ENCODE results near the gene VRTN. TPM values are rescaled to one million over a fixed set of nuclear protein-coding genes. Genes with fewer than 3 reads are reported as not detected.
"Not testable (repeated sequence)": the region's sequence is repeated elsewhere in the genome, so short reads cannot be mapped to it uniquely, and the experiment has no call there.

The VRTN gene
- total RNA-seq, 2 experiments from 2014 or later = not detected

GRCh38 chr14:74326369-74327152, 21.7 kb upstream of the VRTN start:
- Mint-ChIP-seq H3K27me3 (peaks cover 5% of the 10 kb centered on the region), H3K27ac (no peak overlapping the region), H3K9me3 (no peaks in the 10 kb centered on the region), H3K36me3 (no peaks in the 10 kb centered on the region), H3K4me1 (no peaks in the 10 kb centered on the region), H3K4me3 (no peak overlapping the region)
- no peak for ATAC-seq (ENCODE audit: low read depth)
- DNase-seq = no peak
- POLR2A ChIA-PET = no interaction called here

GRCh38 chr14:74329950-74330552, 18.2 kb upstream of the VRTN start:
- H3K9me3 Mint-ChIP-seq; H3K4me1 Mint-ChIP-seq; H3K27ac Mint-ChIP-seq; DNase-seq; H3K36me3 Mint-ChIP-seq; ATAC-seq (ENCODE audit: low read depth); POLR2A ChIA-PET; H3K27me3 Mint-ChIP-seq; H3K4me3 Mint-ChIP-seq: not testable (repeated sequence)

- ATAC-seq (ENCODE audit: low read depth) (no peak), DNase-seq (no peak)
- Mint-ChIP-seq H3K36me3 (no peaks in the 10 kb centered on the region), H3K9me3 (no peaks in the 10 kb centered on the region), H3K27ac (no peak overlapping the region), H3K27me3 (peaks cover 17% of the 10 kb centered on the region), H3K4me3 (no peak overlapping the region), H3K4me1 (no peaks in the 10 kb centered on the region)
- POLR2A ChIA-PET = interaction anchor here (1.0 kb wide), 1 partner anchor 429 kb away, joined by 3 read pairs; the partner anchor contains the start of gene YLPM1
Observed at GRCh38 chr14:74333909-74334308, 14.4 kb upstream of the VRTN start.

- Mint-ChIP-seq H3K4me3 (no peak overlapping the region), H3K27ac (no peak overlapping the region), H3K27me3 (peaks cover 12% of the 10 kb centered on the region), H3K36me3 (no peaks in the 10 kb centered on the region), H3K9me3 (no peaks in the 10 kb centered on the region), H3K4me1 (no peaks in the 10 kb centered on the region)
- no peak for DNase-seq
- POLR2A ChIA-PET = no interaction called here
- ATAC-seq (ENCODE audit: low read depth) = no peak
Observed at GRCh38 chr14:74346341-74346740, 1.9 kb upstream of the VRTN start.

- H3K4me1 Mint-ChIP-seq = no peaks in the 10 kb centered on the region
- H3K4me3 Mint-ChIP-seq = no peak overlapping the region
- no peaks in the 10 kb centered on the region for H3K36me3 Mint-ChIP-seq
- no peak for DNase-seq
- H3K27me3 Mint-ChIP-seq = peaks cover 16% of the 10 kb centered on the region
- H3K9me3 Mint-ChIP-seq = no peaks in the 10 kb centered on the region
- POLR2A ChIA-PET = no interaction called here
- H3K27ac Mint-ChIP-seq = no peak overlapping the region
- ATAC-seq (ENCODE audit: low read depth) = no peak
Observed at GRCh38 chr14:74347097-74347794, 1.0 kb upstream of the VRTN start.

GRCh38 chr14:74347795-74348100, 523 bp upstream of the VRTN start:
- H3K27ac Mint-ChIP-seq = no peak overlapping the region

GRCh38 chr14:74348735-74349463, 628 bp downstream of the VRTN start:
- Mint-ChIP-seq H3K27me3 (peaks cover 16% of the 10 kb centered on the region), H3K36me3 (no peaks in the 10 kb centered on the region), H3K4me3 (no peak overlapping the region), H3K27ac (no peak overlapping the region), H3K4me1 (no peaks in the 10 kb centered on the region), H3K9me3 (no peaks in the 10 kb centered on the region)
- POLR2A ChIA-PET = no interaction called here
- ATAC-seq (ENCODE audit: low read depth) = no peak
- no peak for DNase-seq

More at GRCh38 chr14:74347795-74348100, 523 bp upstream of the VRTN start:
- Mint-ChIP-seq H3K36me3 (no peaks in the 10 kb centered on the region), H3K27me3 (peaks cover 16% of the 10 kb centered on the region), H3K4me3 (no peak overlapping the region), H3K4me1 (no peaks in the 10 kb centered on the region), H3K9me3 (no peaks in the 10 kb centered on the region)
- ATAC-seq (ENCODE audit: low read depth) = no peak
- POLR2A ChIA-PET = no interaction called here
- DNase-seq = no peak

- no peaks in the 10 kb centered on the region for H3K36me3 Mint-ChIP-seq
- H3K4me3 Mint-ChIP-seq = no peak overlapping the region
- no peak overlapping the region for H3K27ac Mint-ChIP-seq
- H3K9me3 Mint-ChIP-seq = no peaks in the 10 kb centered on the region
- H3K4me1 Mint-ChIP-seq = no peaks in the 10 kb centered on the region
- H3K27me3 Mint-ChIP-seq = peaks cover 16% of the 10 kb centered on the region
- ATAC-seq (ENCODE audit: low read depth) (no peak), DNase-seq (no peak)
- POLR2A ChIA-PET = no interaction called here
Observed at GRCh38 chr14:74349757-74350156, 1.5 kb downstream of the VRTN start.

- H3K27me3 Mint-ChIP-seq = peaks cover 16% of the 10 kb centered on the region
- H3K9me3 Mint-ChIP-seq = no peaks in the 10 kb centered on the region
- DNase-seq (no peak), ATAC-seq (ENCODE audit: low read depth) (no peak)
- H3K4me1 Mint-ChIP-seq = no peaks in the 10 kb centered on the region
- no peak overlapping the region for H3K27ac Mint-ChIP-seq
- POLR2A ChIA-PET = no interaction called here
- H3K4me3 Mint-ChIP-seq = no peak overlapping the region
- no peaks in the 10 kb centered on the region for H3K36me3 Mint-ChIP-seq
Observed at GRCh38 chr14:74350211-74350927, 2.1 kb downstream of the VRTN start.

- Mint-ChIP-seq H3K4me1 (no peaks in the 10 kb centered on the region), H3K27ac (no peak overlapping the region), H3K36me3 (no peaks in the 10 kb centered on the region), H3K27me3 (peaks cover 16% of the 10 kb centered on the region), H3K9me3 (no peaks in the 10 kb centered on the region), H3K4me3 (no peak overlapping the region)
- POLR2A ChIA-PET = no interaction called here
- ATAC-seq (ENCODE audit: low read depth) (no peak), DNase-seq (no peak)
Observed at GRCh38 chr14:74350928-74351323, 2.7 kb downstream of the VRTN start.

- Mint-ChIP-seq H3K9me3 (no peaks in the 10 kb centered on the region), H3K27ac (no peak overlapping the region), H3K4me3 (no peak overlapping the region), H3K27me3 (no peaks in the 10 kb centered on the region), H3K36me3 (no peaks in the 10 kb centered on the region), H3K4me1 (no peaks in the 10 kb centered on the region)
- ATAC-seq (ENCODE audit: low read depth) = no peak
- POLR2A ChIA-PET = no interaction called here
- DNase-seq = no peak
Observed at GRCh38 chr14:74356892-74357575, 8.8 kb downstream of the VRTN start.

- Mint-ChIP-seq H3K27me3 (peaks cover 2% of the 10 kb centered on the region), H3K36me3 (no peaks in the 10 kb centered on the region), H3K4me1 (no peaks in the 10 kb centered on the region), H3K4me3 (no peak overlapping the region), H3K27ac (no peak overlapping the region), H3K9me3 (no peaks in the 10 kb centered on the region)
- no peak for ATAC-seq (ENCODE audit: low read depth)
- DNase-seq = no peak
- POLR2A ChIA-PET = no interaction called here
Observed at GRCh38 chr14:74357585-74357984, 9.3 kb downstream of the VRTN start.

Data from activated naive CD8-positive, alpha-beta T cell treated with anti-CD3 and anti-CD28 coated beads, Interleukin-2, amount 10 ng/mL, durations not matched to agents 7 days and 5 days (primary cell).